HEK293 (cell line): Measurements from ENCODE around the gene SULT1B1.

Experiments
- KLF1 ChIP-seq: fragments of 450-650 bp; formaldehyde crosslinking; IDR thresholded peaks from 2 replicates; pipeline ENCODE4 v1.5.1; 2016; ENCODE audit warnings: missing biosample characterization, missing genetic modification characterization
- ZNF747 ChIP-seq: fragments of 450-650 bp; formaldehyde crosslinking; IDR thresholded peaks from 2 replicates; pipeline ENCODE4 v1.5.1; 2016; ENCODE audit warnings: missing biosample characterization, missing genetic modification characterization

DNA sequence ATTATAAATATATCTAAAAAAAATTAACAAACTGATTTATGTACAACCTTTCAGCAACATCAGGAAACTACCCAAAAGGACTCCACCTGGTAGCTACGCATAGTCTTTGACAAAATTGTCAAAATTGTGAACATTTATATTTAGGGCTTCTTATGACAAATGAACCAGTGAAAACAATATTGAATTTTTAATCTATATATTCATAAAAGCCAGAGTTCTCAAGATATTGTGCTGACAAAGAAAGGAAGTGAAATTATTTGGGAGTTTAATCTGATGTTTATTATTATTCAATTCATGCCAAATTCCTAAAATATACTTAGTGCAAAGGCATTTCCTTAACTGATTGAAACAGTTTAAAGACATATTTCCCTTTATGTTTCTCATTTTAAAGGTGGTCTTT is 5.3 kb upstream of the SULT1B1 start:
- TF ChIP-seq KLF1 (tag by site-specific recombination), result no peak
- TF ChIP-seq ZNF747 (tag by site-specific recombination), result no peak
